Motor neuron (in vitro differentiated cells): Measurements from ENCODE around the gene PDE5A. TPM values are rescaled to one million over a fixed set of nuclear protein-coding genes. Genes with fewer than 3 reads are reported as not detected.

Experiments
- ATAC-seq, 8 experiments: fragments of 200-7000 bp; cut with Tn5 transposase; replicated peaks in 6 of 8; 2 replicates each; pipeline ENCODE4 v1.8.0; 2021; ENCODE audit warnings: mild to moderate bottlenecking in 8 of 8, moderate library complexity in 8 of 8
- H3K27ac ChIP-seq, 2 donors: fragments of 250-450 bp; sonication (Bioruptor Pico); 2 replicates each; pipeline ENCODE4 v1.9.0; 2021; ENCODE audit warnings: antibody characterized with exemption in 2 of 2, mild to moderate bottlenecking in 2 of 2, moderate library complexity in 1 of 2
- H3K4me1 ChIP-seq, 2 donors: fragments of 250-450 bp; sonication (Bioruptor Pico); replicated peaks in 1 of 2; 2 replicates each; pipeline ENCODE4 v1.6.1; 2021; ENCODE audit warnings: antibody characterized with exemption in 2 of 2, mild to moderate bottlenecking in 2 of 2, moderate library complexity in 1 of 2
- H3K4me3 ChIP-seq, 5 donors: fragments of 250-450 bp; sonication (Bioruptor Pico); 2 replicates each; pipeline ENCODE4 v1.9.0; 2021; ENCODE audit warnings: antibody characterized with exemption in 5 of 5, mild to moderate bottlenecking in 5 of 5, moderate library complexity in 4 of 5
- WGBS, 10 experiments: fragments of 450-650 bp; shearing (Covaris generic); methylation state at CpG; one replicate each; pipeline ENCODE4 v1.0.0; 2022; 5-methylcytosine and 5-hydroxymethylcytosine counted together
- in situ Hi-C, 9 experiments: fragments of 400-800 bp; cut with MboI; loops; one replicate each; pipeline ENCODE4 v1.15.0; 2021; ENCODE audit warnings: low sequenced_read_pairs in 9 of 9, low pct_unique_long_range_greater_than_20kb in 2 of 9; ENCODE audit not compliant: unreplicated experiment in 9 of 9
- total RNA-seq, 8 experiments: library from RNA; unstranded; fragments of 300-600 nt; gene quantifications; 2 replicates each; pipeline versions ENCODE4 v1.2.3 to v1.2.4, GENCODE V29; 2022

Gene PDE5A
- total RNA-seq, 8 experiments from 2014 or later: 4.0 to 24.5 (median 8.0) TPM

GRCh38 chr4:119521268-119521667 lies 107.3 kb downstream of the PDE5A start:
- 85 to 100% (median 98%) methylated on average over 1 to 4 of the region's 4 CpGs; no CpG with 5 or more reads in 2 of the 10 experiments for WGBS, 10 experiments
- in situ Hi-C loops: no loop called here
- Histone ChIP-seq H3K27ac (no peak overlapping the region), H3K4me1 (peaks cover 8 to 10% of the 10 kb centered on the region in 2 donors), H3K4me3 (no peak overlapping the region)
- ATAC-seq: no peak

GRCh38 chr4:119518915-119519410 lies 109.6 kb downstream of the PDE5A start:
- in situ Hi-C loops: no loop called here
- H3K4me3 ChIP-seq: no peak overlapping the region
- H3K27ac ChIP-seq: no peak overlapping the region
- WGBS, 10 experiments: 33 to 100% (median 84%) methylated on average over 1 to 3 of the region's 3 CpGs; no CpG with 5 or more reads in 2 of the 10 experiments
- no peak for ATAC-seq
- peaks cover 8 to 10% of the 10 kb centered on the region in 2 donors for H3K4me1 ChIP-seq

- ATAC-seq: no peak
- H3K27ac ChIP-seq: no peak overlapping the region
These were observed 110.2 kb downstream of the PDE5A start for GRCh38 chr4:119518230-119518892.

GRCh38 chr4:119517361-119518229 lies 111.0 kb downstream of the PDE5A start:
- peak in 2 of 8 experiments; percentile 18 to 38 for ATAC-seq
- Histone ChIP-seq H3K4me3 (no peak overlapping the region), H3K4me1 (peaks cover 8 to 10% of the 10 kb centered on the region in 2 donors), H3K27ac (no peak overlapping the region)
- in situ Hi-C loops: no loop called here
- WGBS, 10 experiments: 50 to 100% (median 91%) methylated on average over 1 to 2 of the region's 2 CpGs

More at GRCh38 chr4:119518230-119518892, 110.2 kb downstream of the PDE5A start:
- H3K4me3 ChIP-seq: no peak overlapping the region
- WGBS, 10 experiments: 80 to 100% (median 88%) methylated on average over 1 to 3 of the region's 3 CpGs; no CpG with 5 or more reads in 1 of the 10 experiments
- in situ Hi-C loops: no loop called here
- peaks cover 8 to 10% of the 10 kb centered on the region in 2 donors for H3K4me1 ChIP-seq

- WGBS, 10 experiments: 90 to 100% (median 100%) methylated on average over 2 of the region's 2 CpGs; no CpG with 5 or more reads in 1 of the 10 experiments
- Histone ChIP-seq H3K27ac (no peak overlapping the region), H3K4me3 (no peak overlapping the region), H3K4me1 (peaks cover 0 to under 1% of the 10 kb centered on the region in 2 donors)
- in situ Hi-C loops: no loop called here
- no peak for ATAC-seq
These were observed 116.2 kb downstream of the PDE5A start for GRCh38 chr4:119512398-119512797.

- Histone ChIP-seq H3K4me3 (no peak overlapping the region), H3K27ac (no peak overlapping the region), H3K4me1 (no peaks in the 10 kb centered on the region)
- in situ Hi-C loops: no loop called here
- WGBS, 10 experiments: 18 to 100% (median 69%) methylated on average over 1 to 4 of the region's 4 CpGs; no CpG with 5 or more reads in 1 of the 10 experiments
- peak in 3 of 8 experiments; percentile 61 to 83 (median 63) for ATAC-seq
These were observed 118.0 kb downstream of the PDE5A start for GRCh38 chr4:119510395-119511149.

- 6 to 100% (median 100%) methylated on average over 1 of the region's 1 CpG; no CpG with 5 or more reads in 5 of the 10 experiments for WGBS, 10 experiments
- in situ Hi-C loops: no loop called here
These were observed 120.3 kb downstream of the PDE5A start for GRCh38 chr4:119508281-119508680.

GRCh38 chr4:119506806-119507205 lies 121.8 kb downstream of the PDE5A start:
- WGBS, 10 experiments: 75 to 100% (median 94%) methylated on average over 1 of the region's 1 CpG; no CpG with 5 or more reads in 2 of the 10 experiments
- no peak overlapping the region for H3K4me3 ChIP-seq
- H3K27ac ChIP-seq: no peak overlapping the region
- H3K4me1 ChIP-seq: no peaks in the 10 kb centered on the region
- ATAC-seq: no peak
- in situ Hi-C loops: no loop called here

More at GRCh38 chr4:119508281-119508680, 120.3 kb downstream of the PDE5A start:
- H3K4me1 ChIP-seq: no peaks in the 10 kb centered on the region
- ATAC-seq: no peak
- no peak overlapping the region for H3K4me3 ChIP-seq
- no peak overlapping the region for H3K27ac ChIP-seq

- no peak for ATAC-seq
- no peak overlapping the region for H3K4me3 ChIP-seq
- 67 to 100% (median 100%) methylated on average over 1 of the region's 1 CpG; no CpG with 5 or more reads in 1 of the 10 experiments for WGBS, 10 experiments
- H3K27ac ChIP-seq: no peak overlapping the region
- in situ Hi-C loops: no loop called here
- H3K4me1 ChIP-seq: no peaks in the 10 kb centered on the region
These were observed 124.0 kb downstream of the PDE5A start for GRCh38 chr4:119504616-119505015.

GRCh38 chr4:119501740-119502139 lies 126.9 kb downstream of the PDE5A start:
- 80 to 100% (median 100%) methylated on average over 1 to 2 of the region's 2 CpGs; no CpG with 5 or more reads in 1 of the 10 experiments for WGBS, 10 experiments
- H3K4me3 ChIP-seq: no peak overlapping the region
- in situ Hi-C loops: no loop called here
- no peak overlapping the region for H3K27ac ChIP-seq
- peaks cover 0 to 13% of the 10 kb centered on the region in 2 donors for H3K4me1 ChIP-seq
- no peak for ATAC-seq

- peak in 5 of 8 experiments; percentile 83 to 99 (median 93) for ATAC-seq
These were observed 130.1 kb downstream of the PDE5A start for GRCh38 chr4:119498527-119498926.

GRCh38 chr4:119493886-119494285 lies 134.7 kb downstream of the PDE5A start:
- ATAC-seq: no peak
- in situ Hi-C loops: loop anchor here in 3 of 9 experiments (25.0 kb wide), 3 partner anchors 182 to 507 kb away; partner anchors contain the start of gene FABP2 (in 1 of the 3)
- Histone ChIP-seq H3K27ac (no peak overlapping the region), H3K4me3 (no peak overlapping the region), H3K4me1 (peaks cover 0 to 10% of the 10 kb centered on the region in 2 donors)
- WGBS, 10 experiments: 75 to 100% (median 100%) methylated on average over 1 of the region's 1 CpG; no CpG with 5 or more reads in 6 of the 10 experiments

More at GRCh38 chr4:119498527-119498926, 130.1 kb downstream of the PDE5A start:
- WGBS, 10 experiments: 0 to 83% (median 5%) methylated on average over 1 to 2 of the region's 3 CpGs; no CpG with 5 or more reads in 4 of the 10 experiments
- in situ Hi-C loops: loop anchor here in 3 of 9 experiments (25.0 kb wide), 3 partner anchors 186 to 511 kb away; partner anchors contain the start of gene FABP2 (in 1 of the 3)
- Histone ChIP-seq H3K4me3 (no peak overlapping the region), H3K4me1 (peaks cover 0 to 13% of the 10 kb centered on the region in 2 donors), H3K27ac (peak overlapping the region; percentile 56 to 57)
